Neural progenitor cell (in vitro differentiated cells): Measurements from ENCODE around the gene ABCC1. TPM values are rescaled to one million over a fixed set of nuclear protein-coding genes. Genes with fewer than 3 reads are reported as not detected.
"Not testable (repeated sequence)": the region's sequence is repeated elsewhere in the genome, so short reads cannot be mapped to it uniquely, and the experiment has no call there.

Source experiments
- DNase-seq: peaks from one replicate; pipeline ENCODE4 v3.0.0-alpha.2; 2016; ENCODE audit warnings: low spot score
- H2AFZ ChIP-seq: fragments of 200-600 bp; sonication (generic); replicated peaks from 2 replicates; pipeline ENCODE4 v1.6.1; 2016; ENCODE audit warnings: antibody characterized with exemption
- H3F3A ChIP-seq: fragments of 200-600 bp; sonication (generic); 2 replicates; pipeline ENCODE4 v1.6.1; 2016; ENCODE audit warnings: antibody characterized with exemption, low read depth
- H3K27ac ChIP-seq: fragments of 200-600 bp; sonication (generic); 2 replicates; pipeline ENCODE4 v1.5.1; 2016; ENCODE audit warnings: mild to moderate bottlenecking
- H3K27me3 ChIP-seq: fragments of 200-600 bp; sonication (generic); 2 replicates; pipeline ENCODE4 v1.6.1; 2016; ENCODE audit warnings: mild to moderate bottlenecking, moderate library complexity
- H3K36me3 ChIP-seq: fragments of 200-600 bp; sonication (generic); 2 replicates; pipeline ENCODE4 v1.5.1; 2016
- H3K4me1 ChIP-seq: fragments of 200-600 bp; sonication (generic); 2 replicates; pipeline ENCODE4 v1.6.1; 2016; ENCODE audit warnings: mixed run types
- H3K4me2 ChIP-seq: fragments of 200-600 bp; sonication (generic); 2 replicates; pipeline ENCODE4 v1.6.1; 2016
- H3K4me3 ChIP-seq: fragments of 200-600 bp; sonication (generic); 2 replicates; pipeline ENCODE4 v1.5.1; 2016
- H3K79me2 ChIP-seq: fragments of 200-600 bp; sonication (generic); 2 replicates; pipeline ENCODE4 v1.6.1; 2016; ENCODE audit warnings: low read depth
- H3K9ac ChIP-seq: fragments of 200-600 bp; sonication (generic); 2 replicates; pipeline ENCODE4 v1.6.1; 2016
- H3K9me3 ChIP-seq: fragments of 200-600 bp; sonication (generic); 2 replicates; pipeline ENCODE4 v1.5.1; 2016; ENCODE audit warnings: low read depth
- H4K20me1 ChIP-seq: fragments of 200-600 bp; sonication (generic); 2 replicates; pipeline ENCODE4 v1.6.1; 2016; ENCODE audit warnings: low read depth
- H3K27ac Mint-ChIP-seq: 3 replicates; pipeline ENCODE4 v1.8.0; 2021; ENCODE audit warnings: mixed read lengths
- H3K27me3 Mint-ChIP-seq: 2 replicates; pipeline ENCODE4 v1.8.0; 2022; ENCODE audit warnings: low read depth, mild to moderate bottlenecking, inconsistent platforms, moderate library complexity, mixed read lengths; ENCODE audit not compliant: insufficient read depth
- H3K36me3 Mint-ChIP-seq: 3 replicates; pipeline ENCODE4 v1.8.0; 2021; ENCODE audit warnings: mixed read lengths
- H3K4me1 Mint-ChIP-seq: 3 replicates; pipeline ENCODE4 v1.8.0; 2021; ENCODE audit warnings: mixed read lengths
- H3K4me3 Mint-ChIP-seq: 3 replicates; pipeline ENCODE4 v1.8.0; 2021; ENCODE audit warnings: mild to moderate bottlenecking, moderate library complexity, mixed read lengths
- H3K9me3 Mint-ChIP-seq: 3 replicates; pipeline ENCODE4 v1.8.0; 2020; ENCODE audit warnings: mixed read lengths
- EZH2 ChIP-seq: fragments of 200-600 bp; sonication (generic); IDR thresholded peaks from 2 replicates; pipeline ENCODE4 v1.6.1; 2017; ENCODE audit warnings: antibody characterized with exemption, mild to moderate bottlenecking, moderate library complexity
- EZH2phosphoT487 ChIP-seq: fragments of 200-600 bp; sonication (generic); IDR thresholded peaks from 2 replicates; pipeline ENCODE4 v1.6.1; 2017; ENCODE audit warnings: antibody characterized with exemption
- total RNA-seq: library from RNA; depleted of rRNA; stranded (reverse); fragments of >200 nt; gene quantifications from 2 replicates; pipeline ENCODE4 v1.2.3, GENCODE V29; 2015; ENCODE audit warnings: low replicate concordance
- TF ChIP-seq, protein P1 (sequence below): fragments of 200-600 bp; sonication (generic); IDR thresholded peaks from 2 replicates; pipeline ENCODE4 v1.5.1; 2017; ENCODE audit warnings: antibody characterized with exemption, mild to moderate bottlenecking

The ABCC1 gene
- total RNA-seq, 1 donor from 2014 or later, result 17.5 TPM

DNA sequence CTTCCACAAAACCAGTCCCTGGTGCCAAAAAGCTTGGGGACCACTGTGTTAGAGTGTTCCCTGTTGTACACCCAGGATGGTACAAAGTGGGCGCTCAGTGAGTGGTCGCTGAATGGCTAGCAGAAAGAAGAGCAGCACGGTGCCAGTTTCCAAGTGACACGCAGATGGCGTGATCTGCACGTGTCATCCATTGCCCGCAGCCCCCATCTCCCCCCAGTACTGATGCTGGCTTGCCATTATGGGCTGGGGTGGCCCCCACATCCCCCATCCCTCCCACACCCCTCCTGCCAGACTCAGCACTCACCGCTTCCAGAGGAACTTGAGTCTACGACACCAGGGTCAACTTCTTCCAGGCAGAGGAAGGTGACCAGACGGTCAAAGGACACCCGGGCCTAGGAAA, 237.4 kb downstream of the ABCC1 start:
- no peaks in the 10 kb centered on the region for H3K4me1 ChIP-seq
- Mint-ChIP-seq H3K36me3 (no peaks in the 10 kb centered on the region), H3K27me3 (peaks cover 11% of the 10 kb centered on the region), H3K27ac (no peak overlapping the region), H3K9me3 (no peaks in the 10 kb centered on the region), H3K4me1 (peaks cover 6% of the 10 kb centered on the region), H3K4me3 (no peak overlapping the region)
- no peak overlapping the region for H3K4me3 ChIP-seq
- H3K27ac ChIP-seq, result no peak overlapping the region
- H3K36me3 ChIP-seq, result no peaks in the 10 kb centered on the region
- no peak overlapping the region for H3K4me2 ChIP-seq
- DNase-seq, result no peak
- no peaks in the 10 kb centered on the region for H4K20me1 ChIP-seq
- no peak for TF ChIP-seq EZH2
- H3F3A ChIP-seq, result no peaks in the 10 kb centered on the region
- no peaks in the 10 kb centered on the region for H3K79me2 ChIP-seq
- no peak overlapping the region for H3K9ac ChIP-seq
- no peak overlapping the region for H2AFZ ChIP-seq
- H3K27me3 ChIP-seq, result no peaks in the 10 kb centered on the region
- no peaks in the 10 kb centered on the region for H3K9me3 ChIP-seq

DNA sequence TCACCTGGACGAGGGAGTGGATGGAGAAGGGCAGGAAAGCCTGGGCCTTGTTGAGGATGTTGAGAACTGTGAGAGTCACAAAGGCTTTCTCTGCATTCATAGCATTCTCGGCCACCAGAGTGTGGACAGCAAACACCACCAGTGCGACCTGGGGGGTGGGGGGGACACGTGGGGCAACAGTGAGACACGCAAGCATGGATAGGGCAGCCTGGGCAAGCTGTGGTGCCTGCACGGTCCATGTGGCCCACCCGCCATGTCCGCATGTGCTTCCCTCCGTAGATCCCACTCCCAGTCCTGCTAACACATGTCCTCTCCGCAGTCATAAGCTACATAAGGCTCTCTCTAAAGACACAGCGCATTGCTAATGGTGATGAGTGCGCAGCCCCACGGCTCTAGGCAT, 239.4 kb downstream of the ABCC1 start:
- Mint-ChIP-seq H3K4me1 (no peaks in the 10 kb centered on the region), H3K27ac (no peak overlapping the region), H3K4me3 (no peak overlapping the region), H3K9me3 (no peaks in the 10 kb centered on the region), H3K27me3 (peaks cover 13% of the 10 kb centered on the region), H3K36me3 (no peaks in the 10 kb centered on the region)
- Histone ChIP-seq H3K27me3 (no peaks in the 10 kb centered on the region), H2AFZ (no peak overlapping the region), H4K20me1 (no peaks in the 10 kb centered on the region), H3K36me3 (no peaks in the 10 kb centered on the region), H3K9ac (no peak overlapping the region), H3K27ac (no peak overlapping the region), H3K9me3 (no peaks in the 10 kb centered on the region), H3K4me3 (no peak overlapping the region), H3F3A (no peaks in the 10 kb centered on the region), H3K4me2 (no peak overlapping the region), H3K4me1 (no peaks in the 10 kb centered on the region), H3K79me2 (no peaks in the 10 kb centered on the region)
- no peak for DNase-seq
- TF ChIP-seq EZH2 (no peak), EZH2phosphoT487 (no peak)
- TF ChIP-seq, protein P1, sequence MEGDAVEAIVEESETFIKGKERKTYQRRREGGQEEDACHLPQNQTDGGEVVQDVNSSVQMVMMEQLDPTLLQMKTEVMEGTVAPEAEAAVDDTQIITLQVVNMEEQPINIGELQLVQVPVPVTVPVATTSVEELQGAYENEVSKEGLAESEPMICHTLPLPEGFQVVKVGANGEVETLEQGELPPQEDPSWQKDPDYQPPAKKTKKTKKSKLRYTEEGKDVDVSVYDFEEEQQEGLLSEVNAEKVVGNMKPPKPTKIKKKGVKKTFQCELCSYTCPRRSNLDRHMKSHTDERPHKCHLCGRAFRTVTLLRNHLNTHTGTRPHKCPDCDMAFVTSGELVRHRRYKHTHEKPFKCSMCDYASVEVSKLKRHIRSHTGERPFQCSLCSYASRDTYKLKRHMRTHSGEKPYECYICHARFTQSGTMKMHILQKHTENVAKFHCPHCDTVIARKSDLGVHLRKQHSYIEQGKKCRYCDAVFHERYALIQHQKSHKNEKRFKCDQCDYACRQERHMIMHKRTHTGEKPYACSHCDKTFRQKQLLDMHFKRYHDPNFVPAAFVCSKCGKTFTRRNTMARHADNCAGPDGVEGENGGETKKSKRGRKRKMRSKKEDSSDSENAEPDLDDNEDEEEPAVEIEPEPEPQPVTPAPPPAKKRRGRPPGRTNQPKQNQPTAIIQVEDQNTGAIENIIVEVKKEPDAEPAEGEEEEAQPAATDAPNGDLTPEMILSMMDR, result no peak

DNA sequence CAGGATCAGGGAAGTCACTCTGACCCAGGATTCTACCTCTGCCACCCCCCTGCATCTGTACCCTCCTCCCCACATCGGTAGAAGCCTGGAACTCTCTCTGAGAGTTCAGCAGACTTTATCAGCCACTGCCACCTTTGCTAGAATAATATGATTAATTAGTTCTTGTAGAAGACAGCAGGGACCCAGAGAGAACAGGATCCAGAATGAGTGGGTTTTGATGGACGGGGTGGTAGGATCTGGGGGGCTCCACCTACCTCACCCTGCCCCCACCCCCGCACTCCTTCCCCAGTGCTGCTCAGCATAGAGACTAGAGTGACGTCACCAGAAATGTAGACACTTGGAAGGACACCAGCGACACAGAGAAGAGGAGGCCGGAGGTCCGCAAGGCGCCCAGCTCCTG, 240.4 kb downstream of the ABCC1 start:
- Mint-ChIP-seq H3K9me3 (no peaks in the 10 kb centered on the region), H3K27me3 (peaks cover 10% of the 10 kb centered on the region), H3K4me1 (no peaks in the 10 kb centered on the region), H3K27ac (no peak overlapping the region), H3K4me3 (no peak overlapping the region), H3K36me3 (no peaks in the 10 kb centered on the region)
- Histone ChIP-seq H3K4me2 (no peak overlapping the region), H3K27me3 (no peaks in the 10 kb centered on the region), H3K36me3 (no peaks in the 10 kb centered on the region), H3K27ac (no peak overlapping the region), H4K20me1 (no peaks in the 10 kb centered on the region), H3K9ac (no peak overlapping the region), H3K4me1 (no peaks in the 10 kb centered on the region), H2AFZ (no peak overlapping the region), H3K4me3 (no peak overlapping the region), H3F3A (no peaks in the 10 kb centered on the region), H3K79me2 (no peaks in the 10 kb centered on the region), H3K9me3 (no peaks in the 10 kb centered on the region)
- no peak for TF ChIP-seq EZH2
- TF ChIP-seq EZH2phosphoT487, result no peak
- TF ChIP-seq, protein P1, result no peak
- no peak for DNase-seq

DNA sequence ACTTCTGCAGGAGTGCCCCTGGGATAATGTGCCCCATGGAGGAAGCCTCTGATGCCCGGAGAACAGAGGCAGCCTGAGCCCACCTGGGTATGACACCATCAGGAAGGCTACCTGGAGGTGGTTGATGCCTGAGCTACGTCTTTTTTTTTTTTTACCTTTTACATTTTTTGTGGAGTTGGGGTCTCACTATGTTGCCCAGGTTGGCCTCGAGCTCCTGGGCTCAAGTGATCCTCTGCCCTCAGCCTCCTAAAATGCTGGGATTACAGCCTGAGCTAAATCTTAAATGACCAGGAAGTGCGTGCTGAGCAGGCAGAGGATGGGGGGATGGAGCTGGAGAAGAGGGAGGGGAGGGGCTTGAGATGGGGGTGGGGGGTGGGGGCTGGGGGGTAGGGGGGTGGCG, 241.1 kb downstream of the ABCC1 start:
- H3K4me1 ChIP-seq, result no peaks in the 10 kb centered on the region
- no peaks in the 10 kb centered on the region for H4K20me1 ChIP-seq
- H3K27me3 ChIP-seq, result no peaks in the 10 kb centered on the region
- Mint-ChIP-seq H3K27me3 (peaks cover 10% of the 10 kb centered on the region), H3K4me1 (no peaks in the 10 kb centered on the region), H3K9me3 (no peaks in the 10 kb centered on the region), H3K27ac (no peak overlapping the region), H3K36me3 (no peaks in the 10 kb centered on the region), H3K4me3 (no peak overlapping the region)
- no peak overlapping the region for H3K27ac ChIP-seq
- no peaks in the 10 kb centered on the region for H3F3A ChIP-seq
- no peaks in the 10 kb centered on the region for H3K9me3 ChIP-seq
- TF ChIP-seq EZH2phosphoT487 (no peak), EZH2 (no peak)
- TF ChIP-seq, protein P1, result no peak
- no peak for DNase-seq
- H3K4me2 ChIP-seq, result no peak overlapping the region
- no peaks in the 10 kb centered on the region for H3K79me2 ChIP-seq
- H3K9ac ChIP-seq, result no peak overlapping the region
- no peaks in the 10 kb centered on the region for H3K36me3 ChIP-seq
- H3K4me3 ChIP-seq, result no peak overlapping the region
- H2AFZ ChIP-seq, result no peak overlapping the region

DNA sequence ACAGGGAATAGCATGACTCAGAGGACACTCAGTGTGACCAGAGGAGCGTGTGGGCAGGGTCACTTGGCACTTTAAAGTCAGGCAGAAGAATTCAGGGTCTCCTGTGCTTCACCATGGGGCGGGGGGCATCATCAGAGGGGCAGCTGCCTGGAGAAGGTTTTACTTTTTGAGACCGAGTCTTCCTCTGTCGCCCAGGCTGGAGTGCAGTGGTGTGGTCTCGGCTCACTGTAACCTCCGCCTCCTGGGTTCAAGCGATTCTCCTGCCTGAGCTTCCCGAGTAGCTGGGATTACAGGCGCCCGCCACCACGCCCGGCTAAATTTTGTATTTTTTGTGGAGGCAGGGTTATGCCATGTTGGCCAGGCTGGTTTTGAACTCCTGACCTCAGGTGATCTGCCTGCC, 241.6 kb downstream of the ABCC1 start:
- not testable (repeated sequence) for H2AFZ ChIP-seq, H3F3A ChIP-seq, H3K27ac ChIP-seq, H3K79me2 ChIP-seq, H3K4me2 ChIP-seq, H3K27me3 Mint-ChIP-seq, H3K36me3 Mint-ChIP-seq, H3K9me3 ChIP-seq, H3K9me3 Mint-ChIP-seq, H3K27ac Mint-ChIP-seq, H3K27me3 ChIP-seq, DNase-seq, H3K4me1 Mint-ChIP-seq, H3K9ac ChIP-seq, H3K4me3 ChIP-seq, H3K4me1 ChIP-seq, H4K20me1 ChIP-seq, H3K36me3 ChIP-seq, H3K4me3 Mint-ChIP-seq
